ENCODE data around the gene ARX.
A peak's percentile ranks its signal among the peaks of the same experiment; 100 is the strongest.

ARX gene

DNA sequence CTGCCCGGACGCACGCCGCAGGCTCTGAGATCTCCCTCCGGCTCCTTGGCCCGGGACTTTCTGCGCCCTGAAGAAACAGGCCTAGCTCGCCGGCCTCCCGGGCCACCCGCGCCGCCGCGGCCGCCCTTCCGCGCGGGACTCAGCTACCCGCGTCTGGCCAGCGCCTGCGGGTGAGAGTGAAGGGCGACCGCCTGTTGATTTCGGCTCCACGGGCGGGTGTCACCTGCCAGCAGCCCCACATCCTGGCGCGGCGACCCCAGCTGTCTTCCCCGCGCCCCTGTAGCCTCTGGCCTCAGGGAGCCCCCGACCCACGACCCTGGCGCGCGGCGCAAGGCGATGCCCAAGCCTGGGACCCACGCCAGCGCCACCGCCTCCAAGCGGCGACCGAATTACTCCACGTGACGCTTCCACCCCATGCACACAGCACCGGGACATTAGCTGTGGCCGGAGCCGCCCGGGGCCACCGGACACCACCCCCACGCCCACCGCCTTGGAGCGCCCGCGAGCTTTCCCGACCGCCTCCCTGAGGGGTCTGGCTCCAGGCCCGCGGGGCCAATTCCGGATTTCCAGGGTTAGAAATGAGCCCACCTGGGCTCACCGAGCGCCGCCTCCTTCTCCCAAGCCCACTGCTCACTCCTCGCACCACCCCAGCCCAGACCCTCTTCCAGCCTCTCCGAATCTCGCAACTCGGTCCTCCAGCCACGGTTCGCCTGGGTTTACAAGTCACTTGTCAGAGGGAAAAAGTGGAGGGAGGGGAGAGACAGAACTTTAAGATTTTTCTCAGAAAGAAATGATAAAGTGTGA, 10.2 kb downstream of the ARX start:
- no peak overlapping the region for H2BK15ac ChIP-seq (ENCODE audit: low read depth, poor library complexity, severe bottlenecking)
- no peak overlapping the region for H3K27ac ChIP-seq (ENCODE audit: low read length, poor library complexity, severe bottlenecking)
- 2% methylated on average over 32 of the region's 72 CpGs for WGBS
- H3K36me3 ChIP-seq (ENCODE audit: control insufficient read depth in 1 of 2, insufficient read depth in 2 of 2, low read depth in 1 of 2, low read length in 2 of 2) = no peaks in the 10 kb centered on the region
- no peak overlapping the region for H3K18ac ChIP-seq (ENCODE audit: low read depth in 1 of 2, low read length in 2 of 2)
- H4K8ac ChIP-seq (ENCODE audit: low read length) = no peak overlapping the region
- H3K4me2 ChIP-seq (ENCODE audit: low read length, poor library complexity, severe bottlenecking) = peak overlapping the region; percentile 27
- peaks cover 3% of the 10 kb centered on the region for H3K9me3 ChIP-seq (ENCODE audit: control insufficient read depth, low read length)
- no peak for DNase-seq
- H3K79me1 ChIP-seq (replicated peaks; ENCODE audit: low read length, poor library complexity, severe bottlenecking) = no peaks in the 10 kb centered on the region
- no peak overlapping the region for H3K9ac ChIP-seq (ENCODE audit: low read length)
- peaks cover 30% of the 10 kb centered on the region for H3K4me1 ChIP-seq (ENCODE audit: control insufficient read depth, insufficient read depth, low read depth, low read length)
- H2AK5ac ChIP-seq (ENCODE audit: low read length, severe bottlenecking) = no peak overlapping the region
- no peak overlapping the region for H3K4ac ChIP-seq (ENCODE audit: low read depth in 1 of 2, low read length in 2 of 2)
- no peak overlapping the region for H2BK12ac ChIP-seq (ENCODE audit: low read length in 2 of 2)
- H2BK120ac ChIP-seq (ENCODE audit: low read depth, low read length) = no peak overlapping the region
- H3K14ac ChIP-seq (ENCODE audit: low read length in 2 of 2) = no peak overlapping the region
- no peak overlapping the region for H4K91ac ChIP-seq (ENCODE audit: low read length)
- peak overlapping the region in 1 of 2 experiments; percentile 49 for H3K4me3 ChIP-seq (ENCODE audit: insufficient read depth in 1 of 2, low read depth in 1 of 2, low read length in 2 of 2)
- H3K23ac ChIP-seq (ENCODE audit: low read length in 2 of 2) = no peak overlapping the region
- peaks cover 63 to 91% of the 10 kb centered on the region in 2 experiments for H3K27me3 ChIP-seq (ENCODE audit: control insufficient read depth in 1 of 2, insufficient read depth in 1 of 2, low read length in 2 of 2)
- no peak overlapping the region for H2BK5ac ChIP-seq (ENCODE audit: low read depth, low read length, poor library complexity, severe bottlenecking)
- H2AFZ ChIP-seq (ENCODE audit: low read depth, low read length) = no peak overlapping the region

DNA sequence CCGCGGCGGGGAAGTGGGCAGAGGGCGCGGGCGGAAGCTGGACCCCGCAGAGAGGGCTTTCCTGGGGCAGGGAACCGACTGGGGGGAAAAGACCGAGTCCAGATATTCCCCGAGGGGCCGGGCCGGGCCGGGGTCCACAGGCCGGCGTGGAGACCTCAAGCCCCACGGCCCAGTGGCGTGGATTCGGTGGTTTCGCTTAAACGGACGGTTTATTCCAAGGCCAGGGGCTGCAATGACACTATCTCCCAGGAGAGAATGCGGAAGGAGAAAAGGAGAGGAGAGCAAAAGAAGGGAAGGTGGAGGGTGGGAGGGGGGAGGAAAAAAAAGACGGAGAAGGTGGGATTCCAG, 10.8 kb downstream of the ARX start:
- Histone ChIP-seq H3K79me1 (replicated peaks; ENCODE audit: low read length, poor library complexity, severe bottlenecking) (no peaks in the 10 kb centered on the region), H2AK5ac (ENCODE audit: low read length, severe bottlenecking) (no peak overlapping the region), H3K9ac (ENCODE audit: low read length) (no peak overlapping the region), H2BK15ac (ENCODE audit: low read depth, poor library complexity, severe bottlenecking) (no peak overlapping the region), H2BK5ac (ENCODE audit: low read depth, low read length, poor library complexity, severe bottlenecking) (no peak overlapping the region), H3K23ac (ENCODE audit: low read length in 2 of 2) (no peak overlapping the region), H3K27me3 (ENCODE audit: control insufficient read depth in 1 of 2, insufficient read depth in 1 of 2, low read length in 2 of 2) (peaks cover 58 to 86% of the 10 kb centered on the region in 2 experiments), H3K4me3 (ENCODE audit: insufficient read depth in 1 of 2, low read depth in 1 of 2, low read length in 2 of 2) (peak overlapping the region in 1 of 2 experiments; percentile 49), H2BK12ac (ENCODE audit: low read length in 2 of 2) (no peak overlapping the region), H4K8ac (ENCODE audit: low read length) (no peak overlapping the region), H2BK120ac (ENCODE audit: low read depth, low read length) (no peak overlapping the region), H3K4me1 (ENCODE audit: control insufficient read depth, insufficient read depth, low read depth, low read length) (peaks cover 30% of the 10 kb centered on the region), H3K9me3 (ENCODE audit: control insufficient read depth, low read length) (peaks cover 3% of the 10 kb centered on the region), H4K91ac (ENCODE audit: low read length) (no peak overlapping the region), H3K36me3 (ENCODE audit: control insufficient read depth in 1 of 2, insufficient read depth in 2 of 2, low read depth in 1 of 2, low read length in 2 of 2) (no peaks in the 10 kb centered on the region), H2AFZ (ENCODE audit: low read depth, low read length) (no peak overlapping the region), H3K4ac (ENCODE audit: low read depth in 1 of 2, low read length in 2 of 2) (no peak overlapping the region), H3K4me2 (ENCODE audit: low read length, poor library complexity, severe bottlenecking) (peak overlapping the region; percentile 27), H3K27ac (ENCODE audit: low read length, poor library complexity, severe bottlenecking) (no peak overlapping the region), H3K18ac (ENCODE audit: low read depth in 1 of 2, low read length in 2 of 2) (no peak overlapping the region), H3K14ac (ENCODE audit: low read length in 2 of 2) (no peak overlapping the region)
- 0% methylated on average over 15 of the region's 23 CpGs for WGBS
- no peak for DNase-seq

DNA sequence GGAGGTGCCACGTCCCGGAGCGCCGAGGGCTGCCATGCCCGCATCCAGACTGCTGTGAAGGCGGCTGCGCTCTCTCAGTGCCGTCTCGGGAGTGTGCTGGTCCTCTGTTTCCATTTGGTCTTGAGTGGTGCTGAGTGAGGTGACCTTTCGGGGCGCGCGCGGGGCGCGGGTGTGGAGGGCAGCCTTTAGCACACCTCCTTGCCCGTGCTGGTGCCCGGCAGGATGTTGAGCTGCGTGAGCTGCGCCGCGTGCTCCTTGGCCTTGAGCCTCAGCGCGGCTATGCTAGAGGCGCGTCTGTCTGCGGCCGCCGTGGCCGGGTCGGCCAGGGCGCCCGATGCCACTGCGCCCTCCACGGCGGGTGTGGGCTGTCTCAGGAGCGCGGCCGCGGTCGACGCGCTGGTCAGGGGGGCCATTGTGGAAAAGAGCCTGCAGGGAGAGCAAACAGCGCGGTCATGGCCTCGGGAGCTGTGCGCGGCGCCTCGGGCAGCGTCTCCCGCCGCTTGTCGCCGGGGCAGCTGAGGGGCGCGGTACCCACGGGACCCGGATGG, 11.2 kb downstream of the ARX start:
- Histone ChIP-seq H2AFZ (ENCODE audit: low read depth, low read length) (no peak overlapping the region), H4K91ac (ENCODE audit: low read length) (no peak overlapping the region), H3K27ac (ENCODE audit: low read length, poor library complexity, severe bottlenecking) (no peak overlapping the region), H3K4me3 (ENCODE audit: insufficient read depth in 1 of 2, low read depth in 1 of 2, low read length in 2 of 2) (peak overlapping the region in 1 of 2 experiments; percentile 49), H2BK120ac (ENCODE audit: low read depth, low read length) (no peak overlapping the region), H3K9me3 (ENCODE audit: control insufficient read depth, low read length) (peaks cover 3% of the 10 kb centered on the region), H3K4ac (ENCODE audit: low read depth in 1 of 2, low read length in 2 of 2) (no peak overlapping the region), H3K14ac (ENCODE audit: low read length in 2 of 2) (no peak overlapping the region), H3K18ac (ENCODE audit: low read depth in 1 of 2, low read length in 2 of 2) (no peak overlapping the region), H3K27me3 (ENCODE audit: control insufficient read depth in 1 of 2, insufficient read depth in 1 of 2, low read length in 2 of 2) (peaks cover 53 to 85% of the 10 kb centered on the region in 2 experiments), H2AK5ac (ENCODE audit: low read length, severe bottlenecking) (no peak overlapping the region), H2BK15ac (ENCODE audit: low read depth, poor library complexity, severe bottlenecking) (no peak overlapping the region), H3K9ac (ENCODE audit: low read length) (no peak overlapping the region), H4K8ac (ENCODE audit: low read length) (no peak overlapping the region), H2BK5ac (ENCODE audit: low read depth, low read length, poor library complexity, severe bottlenecking) (no peak overlapping the region), H3K79me1 (replicated peaks; ENCODE audit: low read length, poor library complexity, severe bottlenecking) (no peaks in the 10 kb centered on the region), H3K23ac (ENCODE audit: low read length in 2 of 2) (no peak overlapping the region), H2BK12ac (ENCODE audit: low read length in 2 of 2) (no peak overlapping the region), H3K4me1 (ENCODE audit: control insufficient read depth, insufficient read depth, low read depth, low read length) (peaks cover 30% of the 10 kb centered on the region), H3K4me2 (ENCODE audit: low read length, poor library complexity, severe bottlenecking) (peak overlapping the region; percentile 27), H3K36me3 (ENCODE audit: control insufficient read depth in 1 of 2, insufficient read depth in 2 of 2, low read depth in 1 of 2, low read length in 2 of 2) (no peaks in the 10 kb centered on the region)
- under 1% methylated on average over 29 of the region's 59 CpGs for WGBS
- no peak for DNase-seq

DNA sequence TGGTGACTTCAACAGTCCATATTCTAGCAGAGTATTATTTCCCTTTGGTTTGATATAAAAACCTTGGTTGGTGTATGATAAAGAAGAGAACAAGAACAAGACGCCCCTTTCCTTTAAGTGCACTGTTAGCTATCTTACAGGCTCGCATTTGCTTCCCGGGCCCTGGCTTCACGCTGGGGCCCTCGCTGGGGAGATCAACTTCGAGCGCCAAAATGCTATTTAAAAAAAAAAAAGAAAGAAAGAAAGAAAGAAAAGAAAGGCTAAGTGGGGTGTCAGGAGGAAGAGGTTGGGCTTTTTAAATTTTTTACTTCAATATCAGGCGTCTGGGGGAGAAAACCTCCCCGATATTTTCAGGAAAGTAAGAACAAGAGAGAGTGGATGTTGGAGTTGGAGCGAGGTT, 11.7 kb downstream of the ARX start:
- Histone ChIP-seq H3K27me3 (ENCODE audit: control insufficient read depth in 1 of 2, insufficient read depth in 1 of 2, low read length in 2 of 2) (peaks cover 48 to 80% of the 10 kb centered on the region in 2 experiments), H3K23ac (ENCODE audit: low read length in 2 of 2) (no peak overlapping the region), H2AFZ (ENCODE audit: low read depth, low read length) (no peak overlapping the region), H3K9ac (ENCODE audit: low read length) (no peak overlapping the region), H3K4me1 (ENCODE audit: control insufficient read depth, insufficient read depth, low read depth, low read length) (peaks cover 30% of the 10 kb centered on the region), H4K91ac (ENCODE audit: low read length) (no peak overlapping the region), H2BK12ac (ENCODE audit: low read length in 2 of 2) (no peak overlapping the region), H3K4me3 (ENCODE audit: insufficient read depth in 1 of 2, low read depth in 1 of 2, low read length in 2 of 2) (no peak overlapping the region), H3K79me1 (replicated peaks; ENCODE audit: low read length, poor library complexity, severe bottlenecking) (no peaks in the 10 kb centered on the region), H3K4me2 (ENCODE audit: low read length, poor library complexity, severe bottlenecking) (peak overlapping the region; percentile 27), H3K9me3 (ENCODE audit: control insufficient read depth, low read length) (peaks cover 3% of the 10 kb centered on the region), H3K14ac (ENCODE audit: low read length in 2 of 2) (no peak overlapping the region), H3K36me3 (ENCODE audit: control insufficient read depth in 1 of 2, insufficient read depth in 2 of 2, low read depth in 1 of 2, low read length in 2 of 2) (no peaks in the 10 kb centered on the region), H3K18ac (ENCODE audit: low read depth in 1 of 2, low read length in 2 of 2) (no peak overlapping the region), H2BK5ac (ENCODE audit: low read depth, low read length, poor library complexity, severe bottlenecking) (no peak overlapping the region), H2BK120ac (ENCODE audit: low read depth, low read length) (no peak overlapping the region), H3K4ac (ENCODE audit: low read depth in 1 of 2, low read length in 2 of 2) (no peak overlapping the region), H4K8ac (ENCODE audit: low read length) (no peak overlapping the region), H3K27ac (ENCODE audit: low read length, poor library complexity, severe bottlenecking) (no peak overlapping the region), H2AK5ac (ENCODE audit: low read length, severe bottlenecking) (no peak overlapping the region), H2BK15ac (ENCODE audit: low read depth, poor library complexity, severe bottlenecking) (no peak overlapping the region)
- no peak for DNase-seq
- WGBS = 0% methylated on average over 10 of the region's 10 CpGs

Measured in mesenchymal stem cell (in vitro differentiated cells and primary cell).